Tongue (tissue), 2 donors: ENCODE measurements around the gene SRGAP3. TPM values are rescaled to one million over a fixed set of nuclear protein-coding genes. Genes with fewer than 3 reads are reported as not detected.

Source experiments
- DNase-seq: peaks from one replicate; pipeline ENCODE4 v3.0.0-alpha.2; 2015
- total RNA-seq: library from RNA; depleted of rRNA; stranded (reverse); fragments of >200 nt; gene quantifications from one replicate; pipeline ENCODE4 v1.2.3, GENCODE V29; 2014

Gene SRGAP3
- total RNA-seq, 1 donor from 2014 or later: 19.7 TPM

- DNase-seq: no peak
These were observed 107.1 kb downstream of the SRGAP3 start for GRCh38 chr3:9142362-9142761.

DNA sequence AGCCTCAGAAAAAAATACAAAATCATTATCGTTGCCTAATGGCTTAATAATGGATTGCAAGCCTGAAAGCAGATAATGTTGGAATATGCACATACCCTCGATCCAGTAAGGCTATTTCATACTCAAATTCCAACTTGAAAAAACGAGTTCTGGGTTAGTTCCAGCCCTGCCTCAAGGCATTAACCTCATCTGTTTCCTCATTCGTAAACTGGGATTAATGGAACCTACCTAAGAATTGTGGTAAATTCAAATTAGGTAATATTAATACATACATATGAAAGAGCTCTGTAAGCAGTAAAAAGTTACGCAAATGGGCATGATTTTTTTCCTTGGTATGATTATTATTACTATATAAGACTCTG is 107.5 kb downstream of the SRGAP3 start:
- DNase-seq: no peak

DNA sequence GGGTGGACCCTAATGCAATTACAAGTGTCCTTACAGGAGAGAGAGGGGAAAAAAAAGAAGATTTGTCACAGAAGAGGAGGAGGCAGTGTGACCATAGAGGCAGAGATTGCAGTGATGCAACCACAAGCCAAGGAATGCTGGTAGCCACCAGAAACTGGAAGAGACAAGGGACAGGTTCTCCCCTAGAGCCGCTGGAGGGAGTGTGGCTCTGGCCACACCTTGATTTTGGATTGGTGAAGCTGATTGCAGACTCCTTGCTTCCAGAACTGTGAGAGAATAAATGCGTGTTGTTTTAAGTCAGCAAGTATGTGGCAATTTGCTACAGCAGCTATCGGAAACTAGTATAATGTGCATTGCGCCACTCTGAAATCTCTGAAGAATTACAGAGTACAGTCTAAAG is 110.1 kb downstream of the SRGAP3 start:
- no peak for DNase-seq

DNA sequence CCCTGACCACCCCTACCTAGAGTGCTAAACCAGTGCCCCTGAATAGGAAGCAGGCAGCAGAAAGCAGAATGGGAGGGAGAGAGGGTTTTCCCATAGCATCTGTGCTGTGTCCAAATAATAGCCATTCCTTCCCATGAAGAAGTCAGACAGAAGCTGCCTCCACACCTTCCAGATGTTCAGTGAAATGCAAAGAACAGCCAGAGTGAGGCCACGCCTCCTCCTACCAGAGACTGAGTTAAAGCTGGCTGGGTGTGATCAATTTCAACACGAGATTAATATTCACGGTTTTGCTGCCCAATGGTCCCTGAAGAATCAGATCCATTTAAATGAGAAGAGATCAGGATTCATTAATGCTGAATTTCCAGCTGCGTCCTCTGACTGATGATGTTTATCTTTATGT is 111.8 kb downstream of the SRGAP3 start:
- peak; percentile 74 for DNase-seq

DNA sequence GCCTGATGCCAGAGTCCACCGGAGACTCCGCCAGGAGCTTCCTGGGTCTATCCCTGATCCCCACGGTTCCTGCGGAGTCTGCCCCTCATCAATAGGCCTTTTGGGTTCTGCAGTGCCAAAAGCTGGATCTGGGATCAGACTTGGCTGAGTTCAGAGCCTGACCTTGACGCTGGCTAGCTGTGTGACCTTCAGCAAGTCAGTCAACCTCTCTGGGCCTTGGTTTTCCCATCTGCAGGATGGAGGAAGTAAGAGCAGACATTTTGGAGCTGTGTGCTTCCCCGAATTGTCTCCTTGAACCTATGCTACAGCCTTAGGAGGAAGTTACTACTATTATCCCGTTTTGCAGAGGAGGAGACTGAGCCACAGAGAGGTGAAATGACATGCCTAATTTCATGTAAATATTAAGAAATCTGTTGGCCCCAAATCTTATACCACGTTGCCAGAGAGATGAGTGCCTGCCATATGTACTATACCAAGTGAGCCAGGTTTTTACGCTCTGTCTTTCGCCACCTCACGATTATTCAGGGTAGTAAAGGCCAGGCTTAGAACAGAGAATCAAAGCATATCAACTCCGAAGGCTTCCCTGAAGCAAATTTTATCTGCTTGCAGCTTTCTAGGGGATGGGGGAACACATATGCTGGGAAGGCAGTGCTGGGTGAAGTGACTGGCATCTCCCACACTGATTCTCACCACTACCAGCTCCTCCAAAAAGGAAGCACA is 112.5 kb downstream of the SRGAP3 start:
- DNase-seq: no peak

DNA sequence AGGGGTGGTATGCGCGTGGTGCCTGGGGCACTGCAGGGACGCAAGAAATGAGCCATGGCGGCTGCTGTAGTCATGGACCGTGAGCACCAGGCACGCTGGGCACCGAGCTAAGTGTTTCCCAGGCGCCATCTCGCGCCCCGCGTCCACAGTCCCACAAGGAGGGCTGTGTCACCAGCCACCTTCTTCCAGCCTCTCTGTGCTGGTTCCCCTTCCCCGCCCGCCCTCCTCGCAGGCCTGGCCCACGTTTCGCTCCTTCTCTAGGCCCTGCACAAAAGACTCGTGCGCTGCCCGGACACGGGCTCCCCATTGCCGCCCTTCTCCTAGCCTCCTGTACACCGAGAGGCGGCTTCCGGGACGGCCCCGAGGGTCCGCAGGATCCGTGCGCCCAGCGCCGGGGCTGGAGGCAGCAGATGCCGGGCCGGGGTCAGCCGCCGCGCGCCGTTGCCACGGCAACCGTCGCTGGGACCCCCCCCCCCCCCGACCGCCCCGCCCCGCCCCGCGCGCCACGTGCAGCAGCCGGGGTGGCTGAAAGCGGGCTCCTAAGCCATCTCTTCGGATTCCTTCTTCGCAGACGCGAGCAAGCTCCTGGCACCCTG is 113.4 kb downstream of the SRGAP3 start:
- DNase-seq: no peak

GRCh38 chr3:9135526-9135925 is 113.9 kb downstream of the SRGAP3 start:
- no peak for DNase-seq

DNA sequence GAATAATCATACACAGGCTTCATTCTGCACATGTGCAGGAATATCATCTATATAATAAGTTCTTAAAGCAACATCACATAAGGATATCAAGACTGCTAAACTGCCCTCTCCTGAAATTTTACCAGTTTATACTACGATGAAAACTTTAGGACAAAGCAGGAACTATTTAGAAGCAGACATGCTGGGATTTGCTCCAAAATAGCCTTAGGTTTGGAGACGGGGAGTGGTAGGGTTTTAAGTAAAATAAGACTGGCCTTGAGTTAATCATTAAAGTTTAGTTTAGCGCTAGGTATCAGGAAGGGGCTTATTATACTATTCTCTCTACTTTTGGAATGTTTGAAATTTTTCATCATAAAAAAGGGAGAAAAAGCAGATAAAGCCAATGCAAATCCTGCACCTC is 115.8 kb downstream of the SRGAP3 start:
- no peak for DNase-seq

DNA sequence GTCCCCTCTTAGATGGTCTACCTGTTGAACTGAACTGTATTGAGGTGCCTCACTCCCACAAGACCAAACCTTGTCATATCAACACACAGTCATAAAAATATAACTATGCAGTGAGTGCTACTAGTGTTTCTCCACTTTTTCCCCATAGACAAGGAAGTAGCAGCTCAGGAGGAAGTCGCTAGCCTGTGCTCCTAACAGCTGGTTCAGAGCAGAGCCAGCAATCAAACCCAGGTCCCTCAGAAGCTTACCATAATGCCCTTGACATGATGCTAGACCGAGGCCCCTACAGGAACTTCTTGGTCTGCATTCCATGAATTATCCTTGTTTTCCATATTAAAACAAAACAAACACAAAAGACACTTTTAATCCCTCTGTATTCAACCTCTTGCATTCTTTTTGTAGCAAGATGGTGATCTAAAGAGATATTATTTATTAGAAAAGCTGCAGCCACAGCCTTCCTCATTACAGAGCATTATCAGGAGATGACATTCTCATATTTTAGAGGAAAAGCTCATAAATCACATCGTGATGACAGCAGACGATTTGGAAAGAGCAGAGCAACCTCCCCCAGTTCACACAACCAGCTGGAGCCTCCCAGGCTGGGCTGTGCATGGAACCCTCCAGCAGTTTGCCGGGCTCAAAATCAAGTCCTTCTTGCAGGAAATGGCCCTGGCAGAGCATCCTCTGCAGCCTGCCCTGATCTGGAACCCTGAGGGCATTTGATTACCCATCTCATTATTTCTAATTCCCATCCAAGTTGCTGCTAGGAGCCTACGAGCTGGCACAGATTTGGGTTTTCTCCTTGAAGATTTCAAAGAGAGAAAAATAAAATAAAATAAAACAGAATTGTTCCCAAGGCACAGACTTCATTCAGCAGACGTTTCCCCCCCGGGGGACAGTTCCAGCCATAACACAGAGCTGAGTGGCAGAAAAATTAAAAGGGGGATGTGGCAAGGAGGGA is 118.8 kb downstream of the SRGAP3 start:
- peak; percentile 21 for DNase-seq

GRCh38 chr3:9129365-9129764 is 120.1 kb downstream of the SRGAP3 start:
- peak; percentile 43 for DNase-seq

- DNase-seq: no peak
These were observed 124.0 kb downstream of the SRGAP3 start for GRCh38 chr3:9125278-9125951.

DNA sequence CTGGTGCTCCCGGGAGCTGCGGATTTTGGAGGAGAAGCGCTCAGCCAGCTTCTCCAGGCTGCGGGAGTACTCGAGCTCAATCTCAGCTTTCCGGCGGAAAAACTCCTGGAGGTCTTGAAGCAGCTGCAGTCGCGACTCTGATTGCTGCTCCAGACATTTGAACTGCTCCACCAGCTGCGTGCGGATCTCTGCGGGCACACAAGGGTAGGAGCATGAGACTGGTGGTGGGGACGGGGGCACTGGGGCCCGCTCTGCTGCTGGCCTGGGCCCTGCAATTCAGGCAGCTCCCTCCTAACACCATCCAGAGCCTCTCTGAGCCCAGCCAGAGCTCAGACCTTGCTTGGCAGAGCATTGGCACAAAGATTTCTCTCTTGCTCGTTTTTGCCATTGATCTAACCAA is 124.7 kb downstream of the SRGAP3 start:
- peak; percentile 82 for DNase-seq

GRCh38 chr3:9123840-9124239 is 125.6 kb downstream of the SRGAP3 start:
- DNase-seq: no peak

GRCh38 chr3:9122732-9123364 is 126.6 kb downstream of the SRGAP3 start:
- peak; percentile 50 for DNase-seq

DNA sequence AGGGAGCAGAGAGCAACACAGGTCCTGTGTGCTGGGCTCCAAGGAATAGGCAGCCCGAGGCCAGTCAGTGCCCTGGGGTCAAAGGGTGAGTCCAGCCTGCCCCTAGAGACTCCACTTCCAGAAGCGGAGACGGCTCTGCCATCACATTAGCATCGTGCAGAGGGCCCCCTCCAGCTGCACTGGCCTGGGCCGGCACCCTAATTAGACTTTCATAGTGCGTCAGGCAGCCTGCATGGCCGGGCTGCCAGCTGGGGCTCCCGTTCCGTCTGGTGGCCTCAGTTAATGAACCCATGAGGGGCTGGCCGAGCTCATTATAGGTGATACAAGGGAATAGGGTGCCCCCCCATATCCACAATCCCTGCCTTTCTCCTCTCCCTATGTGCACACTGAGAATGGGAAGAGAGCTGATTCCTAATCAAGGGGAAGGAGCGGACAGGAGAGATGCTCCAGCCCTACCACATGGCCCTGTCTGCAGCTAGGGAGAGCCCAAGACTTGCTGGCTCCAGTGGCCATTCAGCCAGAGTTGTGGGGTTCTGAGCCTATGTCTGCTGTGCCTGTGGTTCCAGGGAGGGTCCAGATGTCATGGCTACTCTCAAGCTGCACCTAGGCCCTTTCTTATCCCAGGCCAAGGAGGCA is 128.0 kb downstream of the SRGAP3 start:
- no peak for DNase-seq

DNA sequence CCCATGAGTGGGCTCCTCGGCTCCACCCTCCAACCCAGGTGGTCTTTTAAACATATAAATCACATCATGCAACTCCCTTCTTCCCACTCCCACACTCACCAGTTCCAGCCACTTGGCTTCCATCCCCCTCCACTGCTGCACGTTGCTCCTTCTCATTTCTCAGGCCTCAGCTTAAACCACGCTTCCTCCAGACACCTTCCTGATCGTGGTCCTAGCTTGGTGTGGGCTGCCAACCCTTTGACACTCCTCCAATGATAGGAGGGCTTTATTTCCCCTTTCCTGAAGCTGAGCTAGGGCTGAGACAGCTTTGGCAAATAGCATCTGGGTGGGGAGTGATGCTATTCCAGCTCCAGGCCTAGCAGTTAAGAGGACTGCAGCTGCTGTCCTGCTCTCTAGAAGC is 130.1 kb downstream of the SRGAP3 start:
- no peak for DNase-seq

DNA sequence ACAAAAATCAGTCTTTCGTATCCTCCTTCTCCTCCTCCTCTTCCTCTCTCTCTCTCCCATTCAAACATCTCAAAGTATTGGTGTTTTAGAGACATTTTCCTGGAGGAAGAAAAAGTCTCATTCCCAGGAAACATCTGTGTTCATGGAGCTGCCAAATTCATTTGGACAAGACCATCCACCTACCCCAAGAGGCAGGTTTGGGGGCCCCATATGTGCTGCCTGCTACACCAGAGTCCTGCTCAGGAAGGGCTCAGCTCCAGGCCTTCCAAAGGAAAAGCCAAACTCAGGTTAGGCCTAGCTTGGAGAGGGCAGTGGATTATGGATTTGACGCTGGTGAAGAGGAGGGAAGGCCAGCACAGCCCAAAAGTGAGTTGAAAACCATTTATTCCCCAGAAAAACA is 131.2 kb downstream of the SRGAP3 start:
- DNase-seq: peak; percentile 48

DNA sequence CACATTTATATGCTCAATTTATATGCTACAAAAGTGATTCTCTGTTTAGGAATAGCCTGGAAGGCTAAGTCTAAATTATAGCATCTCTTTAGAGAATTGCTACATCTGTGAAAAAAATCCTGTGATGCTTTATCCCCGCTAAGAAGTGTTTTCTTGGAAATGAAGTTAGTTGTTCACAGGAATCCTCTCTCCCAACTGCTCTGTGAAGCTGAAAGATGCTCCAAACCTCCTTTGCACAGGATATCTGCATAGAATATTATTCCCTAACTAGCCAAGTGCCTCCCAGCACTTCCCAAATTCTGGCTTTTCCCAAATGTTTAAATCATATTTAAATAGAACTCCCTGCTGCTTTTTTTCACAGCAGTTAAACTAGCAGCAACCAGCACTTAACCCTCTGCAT is 132.2 kb downstream of the SRGAP3 start:
- peak; percentile 45 for DNase-seq

GRCh38 chr3:9116336-9116735 is 133.1 kb downstream of the SRGAP3 start:
- DNase-seq: no peak

- no peak for DNase-seq
These were observed 134.1 kb downstream of the SRGAP3 start for GRCh38 chr3:9115336-9115735.

- DNase-seq: no peak
These were observed 136.4 kb downstream of the SRGAP3 start for GRCh38 chr3:9113040-9113439.

- DNase-seq: peak; percentile 75
These were observed 137.6 kb downstream of the SRGAP3 start for GRCh38 chr3:9111866-9112265.
